T-cell (primary cell): ENCODE data around the gene CAMSAP2. TPM values are rescaled to one million over a fixed set of nuclear protein-coding genes. Genes with fewer than 3 reads are reported as not detected.

Experiments
- ATAC-seq, 4 experiments: fragments of 200-7000 bp in 3 of 4; fragments of 150-1000 bp in 1 of 4; cut with Tn5 transposase; replicated peaks in 1 of 4; 1 replicate in 3 of 4; 2 replicates in 1 of 4; pipeline ENCODE4 v1.10.0; 2021; ENCODE audit warnings: moderate library complexity in 3 of 4, mild to moderate bottlenecking in 2 of 4, moderate number of reproducible peaks in 1 of 4
- CTCF ChIA-PET, 2 donors: fragments of 300-600 bp; sonication (Branson Sonifier 250); formaldehyde crosslinking; loops; one replicate each; lab custom pipeline; 2022; ENCODE audit warnings: antibody characterized with exemption in 2 of 2; lab: Charles Lee
- POLR2A ChIA-PET, 2 donors: fragments of 300-600 bp; sonication (Branson Sonifier 250); formaldehyde crosslinking; loops; one replicate each; lab custom pipeline; 2022; ENCODE audit warnings: antibody characterized with exemption in 2 of 2; lab: Charles Lee
- DNase-seq, 35 experiments: peaks; one replicate each; pipeline versions ENCODE4 v3.0.0 to v3.0.0-alpha.2; 2013 to 2023
- H3K27ac ChIP-seq: one replicate; pipeline ENCODE4 v1.5.1; 2013; ENCODE audit warnings: low read length
- H3K27me3 ChIP-seq, 2 experiments: replicated peaks in 1 of 2; 1 replicate in 1 of 2; 2 replicates in 1 of 2; pipeline versions ENCODE4 v1.6.1 to v1.7.0; 2013; ENCODE audit warnings: low read length in 1 of 2, mixed read lengths in 1 of 2; ENCODE audit not compliant: control insufficient read depth in 2 of 2, insufficient read depth in 2 of 2; ENCODE audit errors: extremely low read depth in 1 of 2
- H3K36me3 ChIP-seq, 2 donors: 1 replicate in 1 of 2; 2 replicates in 1 of 2; pipeline versions ENCODE4 v1.6.1 to v1.7.0; 2013; ENCODE audit warnings: low read length in 1 of 2; ENCODE audit not compliant: control insufficient read depth in 2 of 2, insufficient read depth in 1 of 2; ENCODE audit errors: extremely low read depth in 1 of 2
- H3K4me1 ChIP-seq, 2 experiments: 1 replicate in 1 of 2; 2 replicates in 1 of 2; pipeline versions ENCODE4 v1.6.1 to v1.7.0; 2013; ENCODE audit warnings: low read length in 2 of 2, mixed read lengths in 1 of 2; ENCODE audit not compliant: insufficient read depth in 2 of 2, control insufficient read depth in 1 of 2; ENCODE audit errors: extremely low read depth in 1 of 2
- H3K4me3 ChIP-seq, 2 donors: 1 replicate in 1 of 2; 2 replicates in 1 of 2; pipeline versions ENCODE4 v1.5.1 to v1.7.0; 2013; ENCODE audit warnings: mild to moderate bottlenecking in 2 of 2, low read length in 1 of 2, moderate library complexity in 1 of 2; ENCODE audit not compliant: control insufficient read depth in 1 of 2; ENCODE audit errors: extremely low read depth in 1 of 2
- H3K9me3 ChIP-seq: 2 replicates; pipeline ENCODE4 v1.7.0; 2013
- H3K27ac Mint-ChIP-seq, 2 donors: one replicate each; pipeline ENCODE4 v1.8.0; 2020 to 2021; ENCODE audit warnings: mild to moderate bottlenecking in 2 of 2, mixed read lengths in 2 of 2
- H3K27me3 Mint-ChIP-seq, 2 donors: one replicate each; pipeline ENCODE4 v1.8.0; 2021 to 2022; ENCODE audit warnings: mixed read lengths in 2 of 2
- H3K36me3 Mint-ChIP-seq: one replicate; pipeline ENCODE4 v1.8.0; 2021; ENCODE audit warnings: mixed read lengths
- H3K4me1 Mint-ChIP-seq, 3 donors: one replicate each; pipeline ENCODE4 v1.8.0; 2020 to 2022; ENCODE audit warnings: mixed read lengths in 3 of 3, mild to moderate bottlenecking in 1 of 3
- H3K4me3 Mint-ChIP-seq, 3 donors: one replicate each; pipeline ENCODE4 v1.8.0; 2020 to 2022; ENCODE audit warnings: mild to moderate bottlenecking in 3 of 3, mixed read lengths in 3 of 3, moderate library complexity in 3 of 3
- H3K9me3 Mint-ChIP-seq, 3 donors: one replicate each; pipeline ENCODE4 v1.8.0; 2020 to 2022; ENCODE audit warnings: mixed read lengths in 3 of 3
- WGBS: methylation state at CpG from one replicate; pipeline ENCODE4 v1.1.5; 2013; ENCODE audit warnings: missing lambda C conversion rate; ENCODE audit not compliant: insufficient coverage; 5-methylcytosine and 5-hydroxymethylcytosine counted together
- total RNA-seq, 35 experiments: library from RNA in 6 of 35; stranded (reverse) in 6 of 35; fragments of 120-200 nt in 1 of 35; gene quantifications; one replicate each; pipeline versions ENCODE4 v1.2.1 to v1.2.4 and lab custom pipeline; 2013 to 2026

CAMSAP2 gene
- total RNA-seq, 5 donors from 2014 or later (not counting 1 experiment from before 2014, with no cell fraction given): 4.6 to 9.1 (median 5.2) TPM

- Histone ChIP-seq H3K4me3 (peak overlapping the region; percentile 21 to 53), H3K36me3 (no peaks in the 10 kb centered on the region), H3K27ac (no peak overlapping the region), H3K27me3 (peaks cover 2 to 32% of the 10 kb centered on the region in 2 experiments), H3K4me1 (peaks cover 4 to 65% of the 10 kb centered on the region in 2 experiments), H3K9me3 (no peaks in the 10 kb centered on the region)
- peak overlapping the region; percentile 54 to 74 (median 72) for H3K4me3 Mint-ChIP-seq
- ATAC-seq (no peak), DNase-seq (no peak)
- H3K9me3 Mint-ChIP-seq: no peaks in the 10 kb centered on the region
- H3K36me3 Mint-ChIP-seq: peaks cover 3% of the 10 kb centered on the region
- peaks cover 31 to 32% of the 10 kb centered on the region in 2 donors for H3K27me3 Mint-ChIP-seq
- peaks cover 38 to 72% (median 59%) of the 10 kb centered on the region in 3 donors for H3K4me1 Mint-ChIP-seq
- ChIA-PET POLR2A (no interaction called here), CTCF (no interaction called here)
- WGBS: 40% methylated on average over 61 of the region's 61 CpGs
- H3K27ac Mint-ChIP-seq: no peak overlapping the region
Observed at GRCh38 chr1:200873116-200873670, 134.5 kb downstream of the CAMSAP2 start.

- ChIA-PET POLR2A (no interaction called here), CTCF (interaction anchor here in 1 of 2 donors (0.5 kb wide), 1 partner anchor 848 kb away, joined by 3 read pairs; no protein-coding TSS in a partner anchor)
- H3K4me1 Mint-ChIP-seq: peaks cover 44 to 79% (median 65%) of the 10 kb centered on the region in 3 donors
- peak overlapping the region; percentile 54 to 74 (median 72) for H3K4me3 Mint-ChIP-seq
- H3K27ac Mint-ChIP-seq: peak overlapping the region; percentile 63 to 71
- H3K36me3 ChIP-seq: no peaks in the 10 kb centered on the region
- peaks cover 2 to 32% of the 10 kb centered on the region in 2 experiments for H3K27me3 ChIP-seq
- peak overlapping the region; percentile 33 to 53 for H3K4me3 ChIP-seq
- 37% methylated on average over 54 of the region's 66 CpGs for WGBS
- H3K27ac ChIP-seq: no peak overlapping the region
- no peaks in the 10 kb centered on the region for H3K9me3 Mint-ChIP-seq
- no peaks in the 10 kb centered on the region for H3K9me3 ChIP-seq
- ATAC-seq: peak in 1 of 4 experiments; percentile 55
- peaks cover 6 to 71% of the 10 kb centered on the region in 2 experiments for H3K4me1 ChIP-seq
- peaks cover 31 to 32% of the 10 kb centered on the region in 2 donors for H3K27me3 Mint-ChIP-seq
- H3K36me3 Mint-ChIP-seq: peaks cover 3% of the 10 kb centered on the region
- DNase-seq: peak in 2 of 35 experiments; percentile 10 to 45
Observed at GRCh38 chr1:200873671-200874397, 135.1 kb downstream of the CAMSAP2 start.

GRCh38 chr1:200874694-200875093 lies 136.0 kb downstream of the CAMSAP2 start:
- ChIA-PET CTCF (no interaction called here), POLR2A (no interaction called here)
- H3K36me3 Mint-ChIP-seq: peaks cover 3% of the 10 kb centered on the region
- H3K27ac Mint-ChIP-seq: peak overlapping the region; percentile 63 to 71
- Histone ChIP-seq H3K4me1 (peaks cover 6 to 66% of the 10 kb centered on the region in 2 experiments), H3K27ac (no peak overlapping the region), H3K4me3 (peak overlapping the region in 1 of 2 donors; percentile 33), H3K36me3 (no peaks in the 10 kb centered on the region), H3K9me3 (no peaks in the 10 kb centered on the region), H3K27me3 (peaks cover 2 to 32% of the 10 kb centered on the region in 2 experiments)
- DNase-seq (no peak), ATAC-seq (no peak)
- 63% methylated on average over 3 of the region's 6 CpGs for WGBS
- H3K27me3 Mint-ChIP-seq: peaks cover 31 to 32% of the 10 kb centered on the region in 2 donors
- peaks cover 44 to 76% (median 61%) of the 10 kb centered on the region in 3 donors for H3K4me1 Mint-ChIP-seq
- H3K9me3 Mint-ChIP-seq: no peaks in the 10 kb centered on the region
- H3K4me3 Mint-ChIP-seq: peak overlapping the region; percentile 49 to 74 (median 72)

- WGBS: 97% methylated on average over 4 of the region's 5 CpGs
- Histone ChIP-seq H3K36me3 (no peaks in the 10 kb centered on the region), H3K4me1 (peaks cover 6 to 64% of the 10 kb centered on the region in 2 experiments), H3K27me3 (peaks cover 2 to 32% of the 10 kb centered on the region in 2 experiments), H3K4me3 (no peak overlapping the region), H3K27ac (no peak overlapping the region), H3K9me3 (no peaks in the 10 kb centered on the region)
- ChIA-PET CTCF (no interaction called here), POLR2A (interaction anchor here in 1 of 2 donors (0.6 kb wide), 1 partner anchor 15 kb away, joined by 3 read pairs; no protein-coding TSS in a partner anchor)
- H3K4me1 Mint-ChIP-seq: peaks cover 44 to 76% (median 59%) of the 10 kb centered on the region in 3 donors
- ATAC-seq (no peak), DNase-seq (no peak)
- H3K27ac Mint-ChIP-seq: peak overlapping the region; percentile 5 to 29
- H3K27me3 Mint-ChIP-seq: peaks cover 31 to 32% of the 10 kb centered on the region in 2 donors
- H3K4me3 Mint-ChIP-seq: peak overlapping the region; percentile 31 to 74 (median 35)
- H3K9me3 Mint-ChIP-seq: no peaks in the 10 kb centered on the region
- H3K36me3 Mint-ChIP-seq: peaks cover 3% of the 10 kb centered on the region
Observed at GRCh38 chr1:200875416-200875815, 136.7 kb downstream of the CAMSAP2 start.

- ATAC-seq (no peak), DNase-seq (no peak)
- CTCF ChIA-PET: interaction anchor here (0.5 to 1.2 kb wide), 5 partner anchors 9 to 226 kb away, joined by 3 to 6 read pairs (median 4); no protein-coding TSS in a partner anchor
- Histone ChIP-seq H3K9me3 (no peaks in the 10 kb centered on the region), H3K4me1 (peaks cover 6 to 53% of the 10 kb centered on the region in 2 experiments), H3K27me3 (peaks cover under 1 to 28% of the 10 kb centered on the region in 2 experiments), H3K4me3 (no peak overlapping the region), H3K27ac (no peak overlapping the region), H3K36me3 (no peaks in the 10 kb centered on the region)
- Mint-ChIP-seq H3K4me3 (peak overlapping the region in 1 of 3 donors; percentile 28), H3K9me3 (no peaks in the 10 kb centered on the region), H3K4me1 (peaks cover 38 to 67% (median 45%) of the 10 kb centered on the region in 3 donors), H3K27ac (peak overlapping the region in 1 of 2 donors; percentile 88), H3K36me3 (peaks cover 3% of the 10 kb centered on the region), H3K27me3 (peaks cover 24 to 29% of the 10 kb centered on the region in 2 donors)
- POLR2A ChIA-PET: interaction anchor here (0.5 to 0.9 kb wide), 8 partner anchors 9 to 139 kb away, joined by 3 to 11 read pairs (median 4); no protein-coding TSS in a partner anchor
- 75% methylated on average over 2 of the region's 3 CpGs for WGBS
Observed at GRCh38 chr1:200877010-200877409, 138.3 kb downstream of the CAMSAP2 start.
